K562 (cell line): ENCODE data around the gene PHTF2. TPM values are rescaled to one million over a fixed set of nuclear protein-coding genes. Genes with fewer than 3 reads are reported as not detected.

ENCODE experiments used
- BRD9 ChIP-seq: fragments of 450-650 bp; IDR thresholded peaks from 2 replicates; pipeline ENCODE4 v1.6.1; 2018; ENCODE audit warnings: low read depth; ENCODE audit not compliant: partially characterized antibody
- CC2D1A ChIP-seq: fragments of 450-650 bp; IDR thresholded peaks from 2 replicates; pipeline ENCODE4 v1.6.1; 2017; ENCODE audit warnings: mild to moderate bottlenecking
- DNMT1 ChIP-seq: fragments of 450-650 bp; IDR thresholded peaks from 2 replicates; pipeline ENCODE4 v1.6.1; 2016; ENCODE audit warnings: antibody characterized with exemption, mild to moderate bottlenecking
- ETV1 ChIP-seq: fragments of 450-650 bp; conservative IDR thresholded peaks from 2 replicates; pipeline ENCODE4 v1.6.1; 2016; ENCODE audit warnings: missing genetic modification characterization, control low read depth, low read depth, missing compliant biosample characterization
- GABPB1 ChIP-seq: sonication (generic); formaldehyde crosslinking; IDR thresholded peaks from 2 replicates; pipeline ENCODE4 v1.8.0; 2022; ENCODE audit warnings: mild to moderate bottlenecking, missing genetic modification reagents
- KLF1 ChIP-seq: fragments of 450-650 bp; IDR thresholded peaks from 2 replicates; pipeline ENCODE4 v1.6.1; 2016; ENCODE audit warnings: missing genetic modification characterization, missing compliant biosample characterization
- KLF10 ChIP-seq: fragments of 250-450 bp; sonication (Bioruptor Pico); IDR thresholded peaks from 2 replicates; pipeline ENCODE4 v1.6.1; 2021; ENCODE audit warnings: matching md5 sums
- MYC ChIP-seq, 2 experiments: fragments of 250-450 bp in 1 of 2; sonication (Bioruptor Pico) in 1 of 2; IDR thresholded peaks; 2 replicates each; pipeline versions ENCODE4 v1.5.1 to v1.6.1; 2012 to 2021; ENCODE audit warnings: low read depth in 2 of 2, borderline replicate concordance in 1 of 2, improper control_type of control experiment in 1 of 2, low read length in 1 of 2, mild to moderate bottlenecking in 1 of 2, moderate library complexity in 1 of 2
- POLR2B ChIP-seq: fragments of 450-650 bp; IDR thresholded peaks from 2 replicates; pipeline ENCODE4 v1.6.1; 2018; ENCODE audit warnings: low read depth; ENCODE audit not compliant: partially characterized antibody
- SIN3A ChIP-seq, 2 experiments: fragments of 150-350 bp in 1 of 2; IDR thresholded peaks; 2 replicates each; pipeline ENCODE4 v1.6.1; 2011 to 2016; ENCODE audit warnings: borderline replicate concordance in 2 of 2, low read depth in 2 of 2, low read length in 2 of 2, mild to moderate bottlenecking in 2 of 2, moderate library complexity in 2 of 2; ENCODE audit not compliant: control insufficient read depth in 1 of 2
- ZFP30 ChIP-seq: fragments of 250-450 bp; sonication (Bioruptor Pico); IDR thresholded peaks from 2 replicates; pipeline ENCODE4 v1.8.0; 2022; ENCODE audit warnings: moderate library complexity, mild to moderate bottlenecking, inconsistent platforms, borderline replicate concordance
- ZNF609 ChIP-seq: sonication (generic); formaldehyde crosslinking; IDR thresholded peaks from 2 replicates; pipeline ENCODE4 v1.8.1; 2023; ENCODE audit warnings: missing genetic modification reagents, mild to moderate bottlenecking, borderline replicate concordance
- ZSCAN32 ChIP-seq: fragments of 450-650 bp; formaldehyde crosslinking; IDR thresholded peaks from 2 replicates; pipeline ENCODE4 v1.4.0; 2020; ENCODE audit warnings: mild to moderate bottlenecking, moderate library complexity
- polyA plus RNA-seq, 8 experiments: library from polyadenylated mRNA; depleted of rRNA in 4 of 8; stranded (reverse) in 5 of 8; unstranded in 3 of 8; fragments of >200 nt; fragmentation: Nextera tagmentation in 2 of 8; fragmentation: Illumina TruSeq in 1 of 8; extraction: Ambion mirVana in 2 of 8; extraction: Trizol in 1 of 8; gene quantifications; 2 replicates each; pipeline versions ENCODE4 v1.2.1 to v1.2.3, GENCODE V29; 2011 to 2014; ENCODE audit warnings: inconsistent platforms in 1 of 8, missing spikeins in 1 of 8
- total RNA-seq, 7 experiments: library from RNA; depleted of rRNA in 6 of 7; stranded (reverse); fragments of >200 nt in 6 of 7; fragmentation: Illumina TruSeq in 2 of 7; extraction: Trizol in 2 of 7; gene quantifications; 2 replicates each; pipeline versions ENCODE4 v1.2.1 to v1.2.3, GENCODE V29; 2011 to 2021; ENCODE audit warnings: low replicate concordance in 1 of 7
- TF ChIP-seq, protein P1 (sequence below): fragments of 450-650 bp; formaldehyde crosslinking; IDR thresholded peaks from 2 replicates; pipeline ENCODE4 v1.4.0; 2022; ENCODE audit warnings: missing genetic modification characterization

The PHTF2 gene
- total and polyA plus RNA-seq, 9 of the 15 experiments (the other 6 are each of a cell fraction or from before 2014, with no cell fraction given) = 17.9 to 43.6 (median 25.4) TPM

GRCh38 chr7:77797734-77798393, 709 bp upstream of the PHTF2 start (continued):
- TF ChIP-seq, protein P1, sequence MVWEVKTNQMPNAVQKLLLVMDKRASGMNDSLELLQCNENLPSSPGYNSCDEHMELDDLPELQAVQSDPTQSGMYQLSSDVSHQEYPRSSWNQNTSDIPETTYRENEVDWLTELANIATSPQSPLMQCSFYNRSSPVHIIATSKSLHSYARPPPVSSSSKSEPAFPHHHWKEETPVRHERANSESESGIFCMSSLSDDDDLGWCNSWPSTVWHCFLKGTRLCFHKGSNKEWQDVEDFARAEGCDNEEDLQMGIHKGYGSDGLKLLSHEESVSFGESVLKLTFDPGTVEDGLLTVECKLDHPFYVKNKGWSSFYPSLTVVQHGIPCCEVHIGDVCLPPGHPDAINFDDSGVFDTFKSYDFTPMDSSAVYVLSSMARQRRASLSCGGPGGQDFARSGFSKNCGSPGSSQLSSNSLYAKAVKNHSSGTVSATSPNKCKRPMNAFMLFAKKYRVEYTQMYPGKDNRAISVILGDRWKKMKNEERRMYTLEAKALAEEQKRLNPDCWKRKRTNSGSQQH (CRISPR knock-in tag) = peak; percentile 81
- TF ChIP-seq GABPB1 (CRISPR knock-in tag) (no peak), ZSCAN32 (0 out of 2 replicates have a peak, but pooled peaks have one; percentile 42), POLR2B (peak; percentile 63), KLF10 (CRISPR knock-in tag) (no peak), SIN3A (IDR thresholded peaks at IDR 0.05; ENCODE audit: borderline replicate concordance in 2 of 2, control insufficient read depth in 1 of 2, low read depth in 2 of 2, low read length in 2 of 2) (peak in 1 of 2 experiments; percentile 33; a peak in 3 of 4 replicates), ZFP30 (no peak), DNMT1 (no peak), CC2D1A (no peak), ZNF609 (CRISPR knock-in tag) (peak; percentile 69; the same call in 1 of the 2 replicates), ETV1 (no peak), KLF1 (tag) (0 out of 2 replicates have a peak, but pooled peaks have one; percentile 11), MYC (IDR thresholded peaks at IDR 0.05; ENCODE audit: low read depth, low read length) (0 out of 2 replicates have a peak, but pooled peaks have one; percentile 35), MYC (CRISPR knock-in tag; IDR thresholded peaks at IDR 0.05; ENCODE audit: borderline replicate concordance, low read depth) (peak; percentile 40; the same call in 1 of the 2 replicates), BRD9 (peak; percentile 56)
